HG03558 (cell line): ENCODE data around the gene FCN1.
"Not testable (repeated sequence)": the region's sequence is repeated elsewhere in the genome, so short reads cannot be mapped to it uniquely, and the experiment has no call there.

Source experiments
- ATAC-seq: cut with Tn5 transposase; IDR thresholded peaks from one replicate; pipeline ENCODE4 v1.9.1; 2021; ENCODE audit warnings: moderate number of reproducible peaks; ENCODE audit not compliant: unreplicated experiment; ENCODE audit errors: extremely low read depth

Gene FCN1

GRCh38 chr9:134917431-134918373, at the start of gene FCN1:
Gene FCN1, minus strand, starts transcription at chr9:134917912. Its CDS starts 41 bp downstream, at chr9:134917871.
- no peak for ATAC-seq

GRCh38 chr9:134966697-134967546, 49.2 kb upstream of the FCN1 start:
- no peak for ATAC-seq

GRCh38 chr9:134966270-134966669, 48.6 kb upstream of the FCN1 start:
- ATAC-seq = no peak

- no peak for ATAC-seq
These were observed 48.1 kb upstream of the FCN1 start for GRCh38 chr9:134965851-134966250.

GRCh38 chr9:134965411-134965810, 47.7 kb upstream of the FCN1 start:
- no peak for ATAC-seq

- no peak for ATAC-seq
These were observed 46.8 kb upstream of the FCN1 start for GRCh38 chr9:134964271-134965055.

GRCh38 chr9:134963546-134963945, 45.8 kb upstream of the FCN1 start:
- ATAC-seq = no peak

GRCh38 chr9:134962973-134963364, 45.3 kb upstream of the FCN1 start:
- no peak for ATAC-seq

- no peak for ATAC-seq
These were observed 44.6 kb upstream of the FCN1 start for GRCh38 chr9:134962065-134962972.

- ATAC-seq = no peak
These were observed 43.8 kb upstream of the FCN1 start for GRCh38 chr9:134961331-134962064.

GRCh38 chr9:134960701-134961181, 43.0 kb upstream of the FCN1 start:
- ATAC-seq = no peak

GRCh38 chr9:134959971-134960310, 42.2 kb upstream of the FCN1 start:
- ATAC-seq = no peak

GRCh38 chr9:134959126-134959970, 41.6 kb upstream of the FCN1 start:
- ATAC-seq = no peak

GRCh38 chr9:134957945-134958227, 40.2 kb upstream of the FCN1 start:
- no peak for ATAC-seq

- no peak for ATAC-seq
These were observed 39.6 kb upstream of the FCN1 start for GRCh38 chr9:134957165-134957944.

- ATAC-seq = not testable (repeated sequence)
These were observed 38.7 kb upstream of the FCN1 start for GRCh38 chr9:134956387-134956786.

GRCh38 chr9:134955801-134956200, 38.1 kb upstream of the FCN1 start:
- ATAC-seq = no peak
